ENCODE results near the gene FADS1. TPM values are rescaled to one million over a fixed set of nuclear protein-coding genes. Genes with fewer than 3 reads are reported as not detected.

Gene FADS1
- total and polyA plus RNA-seq, 2 of the 13 experiments (the other 11 are each of a cell fraction or from before 2014, with no cell fraction given): 91.8 to 108 TPM

DNA sequence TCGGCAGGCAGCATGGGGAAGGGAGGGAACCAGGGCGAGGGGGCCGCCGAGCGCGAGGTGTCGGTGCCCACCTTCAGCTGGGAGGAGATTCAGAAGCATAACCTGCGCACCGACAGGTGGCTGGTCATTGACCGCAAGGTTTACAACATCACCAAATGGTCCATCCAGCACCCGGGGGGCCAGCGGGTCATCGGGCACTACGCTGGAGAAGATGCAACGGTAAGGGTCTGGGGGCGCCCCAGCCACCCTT is 11.5 kb upstream of the FADS1 start (continued):
- TF ChIP-seq, protein P1, sequence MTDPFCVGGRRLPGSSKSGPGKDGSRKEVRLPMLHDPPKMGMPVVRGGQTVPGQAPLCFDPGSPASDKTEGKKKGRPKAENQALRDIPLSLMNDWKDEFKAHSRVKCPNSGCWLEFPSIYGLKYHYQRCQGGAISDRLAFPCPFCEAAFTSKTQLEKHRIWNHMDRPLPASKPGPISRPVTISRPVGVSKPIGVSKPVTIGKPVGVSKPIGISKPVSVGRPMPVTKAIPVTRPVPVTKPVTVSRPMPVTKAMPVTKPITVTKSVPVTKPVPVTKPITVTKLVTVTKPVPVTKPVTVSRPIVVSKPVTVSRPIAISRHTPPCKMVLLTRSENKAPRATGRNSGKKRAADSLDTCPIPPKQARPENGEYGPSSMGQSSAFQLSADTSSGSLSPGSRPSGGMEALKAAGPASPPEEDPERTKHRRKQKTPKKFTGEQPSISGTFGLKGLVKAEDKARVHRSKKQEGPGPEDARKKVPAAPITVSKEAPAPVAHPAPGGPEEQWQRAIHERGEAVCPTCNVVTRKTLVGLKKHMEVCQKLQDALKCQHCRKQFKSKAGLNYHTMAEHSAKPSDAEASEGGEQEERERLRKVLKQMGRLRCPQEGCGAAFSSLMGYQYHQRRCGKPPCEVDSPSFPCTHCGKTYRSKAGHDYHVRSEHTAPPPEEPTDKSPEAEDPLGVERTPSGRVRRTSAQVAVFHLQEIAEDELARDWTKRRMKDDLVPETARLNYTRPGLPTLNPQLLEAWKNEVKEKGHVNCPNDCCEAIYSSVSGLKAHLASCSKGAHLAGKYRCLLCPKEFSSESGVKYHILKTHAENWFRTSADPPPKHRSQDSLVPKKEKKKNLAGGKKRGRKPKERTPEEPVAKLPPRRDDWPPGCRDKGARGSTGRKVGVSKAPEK (CRISPR knock-in tag; IDR thresholded peaks at IDR 0.05; ENCODE audit: borderline replicate concordance): no peak
- no peak for TF ChIP-seq ZNF672 (CRISPR knock-in tag; IDR thresholded peaks at IDR 0.05)
- TF ChIP-seq ZBTB21 (CRISPR knock-in tag; IDR thresholded peaks at IDR 0.05): no peak
- no peak for TF ChIP-seq ZNF318 (CRISPR knock-in tag; IDR thresholded peaks at IDR 0.05)
- no peak for TF ChIP-seq ZNF562 (CRISPR knock-in tag; IDR thresholded peaks at IDR 0.05; ENCODE audit: borderline replicate concordance)
- TF ChIP-seq, protein P2, sequence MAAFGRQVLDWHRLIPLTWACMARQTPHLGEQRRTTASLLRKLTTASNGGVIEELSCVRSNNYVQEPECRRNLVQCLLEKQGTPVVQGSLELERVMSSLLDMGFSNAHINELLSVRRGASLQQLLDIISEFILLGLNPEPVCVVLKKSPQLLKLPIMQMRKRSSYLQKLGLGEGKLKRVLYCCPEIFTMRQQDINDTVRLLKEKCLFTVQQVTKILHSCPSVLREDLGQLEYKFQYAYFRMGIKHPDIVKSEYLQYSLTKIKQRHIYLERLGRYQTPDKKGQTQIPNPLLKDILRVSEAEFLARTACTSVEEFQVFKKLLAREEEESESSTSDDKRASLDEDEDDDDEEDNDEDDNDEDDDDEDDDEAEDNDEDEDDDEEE (CRISPR knock-in tag; IDR thresholded peaks at IDR 0.05): no peak
- no peak for TF ChIP-seq RNF2 (conservative IDR thresholded peaks at IDR 0.05; ENCODE audit: low read depth)
- no peak for TF ChIP-seq ARNT (IDR thresholded peaks at IDR 0.05)
- TF ChIP-seq TRIM22 (IDR thresholded peaks at IDR 0.05): no peak
- TF ChIP-seq PHB2 (IDR thresholded peaks at IDR 0.05; ENCODE audit: partially characterized antibody): no peak
- TF ChIP-seq, protein P3, sequence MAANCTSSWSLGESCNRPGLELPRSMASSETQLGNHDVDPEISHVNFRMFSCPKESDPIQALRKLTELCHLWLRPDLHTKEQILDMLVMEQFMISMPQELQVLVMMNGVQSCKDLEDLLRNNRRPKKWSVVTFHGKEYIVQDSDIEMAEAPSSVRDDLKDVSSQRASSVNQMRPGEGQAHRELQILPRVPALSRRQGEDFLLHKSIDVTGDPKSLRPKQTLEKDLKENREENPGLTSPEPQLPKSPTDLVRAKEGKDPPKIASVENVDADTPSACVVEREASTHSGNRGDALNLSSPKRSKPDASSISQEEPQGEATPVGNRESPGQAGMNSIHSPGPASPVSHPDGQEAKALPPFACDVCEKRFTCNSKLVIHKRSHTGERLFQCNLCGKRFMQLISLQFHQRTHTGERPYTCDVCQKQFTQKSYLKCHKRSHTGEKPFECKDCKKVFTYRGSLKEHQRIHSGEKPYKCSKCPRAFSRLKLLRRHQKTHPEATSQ (CRISPR knock-in tag; IDR thresholded peaks at IDR 0.05; ENCODE audit: borderline replicate concordance): no peak
- TF ChIP-seq, protein P4, sequence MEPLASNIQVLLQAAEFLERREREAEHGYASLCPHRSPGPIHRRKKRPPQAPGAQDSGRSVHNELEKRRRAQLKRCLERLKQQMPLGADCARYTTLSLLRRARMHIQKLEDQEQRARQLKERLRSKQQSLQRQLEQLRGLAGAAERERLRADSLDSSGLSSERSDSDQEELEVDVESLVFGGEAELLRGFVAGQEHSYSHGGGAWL (CRISPR knock-in tag; IDR thresholded peaks at IDR 0.05): no peak
- TF ChIP-seq MED1 (CRISPR knock-in tag; IDR thresholded peaks at IDR 0.05): no peak
- TF ChIP-seq ETV5 (CRISPR knock-in tag; IDR thresholded peaks at IDR 0.05; ENCODE audit: borderline replicate concordance): no peak; the same call in 1 of the 2 replicates
- 0 out of 2 replicates have a peak, but pooled peaks have one; percentile 14 for TF ChIP-seq PCBP1 (IDR thresholded peaks at IDR 0.05; ENCODE audit: borderline replicate concordance, low read depth, low read length)
- no peak for TF ChIP-seq ZBTB8A (CRISPR knock-in tag; IDR thresholded peaks at IDR 0.05; ENCODE audit: borderline replicate concordance, low read depth)

All from HepG2 (cell line).